Activated CD8-positive, alpha-beta memory T cell treated with anti-CD3 and anti-CD28 coated beads for 48 hours (primary cell): ENCODE measurements around the gene ARHGAP28.
"Not testable (repeated sequence)": the region's sequence is repeated elsewhere in the genome, so short reads cannot be mapped to it uniquely, and the experiment has no call there.

ENCODE experiments used
- DNase-seq, 3 experiments: peaks; one replicate each; pipeline ENCODE4 v3.0.0-alpha.2; 2020; ENCODE audit warnings: low read depth in 2 of 3, low spot score in 2 of 3

ARHGAP28 gene

DNA sequence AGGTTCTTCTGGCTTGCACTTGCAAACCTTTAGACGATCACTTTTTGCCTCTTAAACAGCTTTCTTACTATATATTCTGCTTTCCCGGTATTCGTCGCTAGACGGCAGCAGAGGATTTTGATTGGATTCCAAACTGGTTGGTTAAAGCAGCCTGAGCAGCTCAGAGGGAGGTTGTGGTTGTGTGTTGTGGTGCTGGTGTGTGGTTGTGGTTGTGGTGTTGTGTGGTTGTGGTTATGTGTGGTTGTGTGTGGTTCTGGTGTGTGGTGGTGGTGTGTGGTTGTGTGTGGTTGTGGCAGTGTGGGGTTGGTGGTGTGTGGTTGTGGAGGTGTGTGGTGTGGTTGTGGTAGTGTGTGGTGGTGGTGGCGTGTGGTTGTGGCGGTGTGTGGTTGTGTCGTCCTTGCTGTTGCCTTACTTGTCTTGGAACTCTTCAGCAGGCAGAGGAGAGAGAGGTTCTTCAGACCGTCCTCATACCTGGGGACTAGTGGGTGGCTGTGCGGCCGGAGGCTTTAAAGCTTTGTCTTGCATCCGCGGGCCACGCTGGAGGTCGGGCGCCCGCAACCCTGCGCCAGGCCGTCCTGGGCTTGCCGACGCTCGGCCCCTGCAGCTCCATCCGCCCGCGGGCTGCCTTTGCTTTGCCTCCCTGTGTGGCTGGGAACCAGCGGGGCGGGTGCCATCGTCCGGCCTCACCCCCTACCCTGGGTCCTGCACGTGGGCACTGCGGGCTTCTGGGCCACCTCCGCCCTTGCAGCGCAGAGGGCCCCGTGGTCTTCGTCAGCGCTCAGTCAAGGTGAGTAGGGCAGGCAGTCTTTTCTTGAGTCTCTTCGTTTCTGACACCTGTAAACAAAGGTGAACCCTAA, 190.8 kb downstream of the ARHGAP28 start:
- DNase-seq = no peak

DNA sequence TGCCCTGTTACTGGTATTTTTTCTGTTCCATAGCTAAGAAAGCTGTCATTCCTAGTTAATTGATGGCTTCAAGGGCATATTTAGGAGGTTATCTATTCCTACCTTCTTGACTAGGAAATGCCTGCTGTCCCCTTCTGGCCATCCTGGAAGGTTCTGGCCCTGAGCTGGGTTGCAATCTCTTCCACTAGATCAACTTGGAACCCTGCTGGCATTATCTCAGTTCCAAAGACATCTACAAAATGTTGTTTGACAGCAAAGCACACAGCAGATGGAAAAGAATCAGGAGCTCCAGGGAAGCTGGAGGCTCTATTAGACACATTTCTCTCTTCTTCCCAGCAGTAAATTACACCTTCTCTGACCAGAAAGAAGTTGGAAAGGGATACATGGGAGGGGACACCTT, 192.1 kb downstream of the ARHGAP28 start:
- DNase-seq = no peak

DNA sequence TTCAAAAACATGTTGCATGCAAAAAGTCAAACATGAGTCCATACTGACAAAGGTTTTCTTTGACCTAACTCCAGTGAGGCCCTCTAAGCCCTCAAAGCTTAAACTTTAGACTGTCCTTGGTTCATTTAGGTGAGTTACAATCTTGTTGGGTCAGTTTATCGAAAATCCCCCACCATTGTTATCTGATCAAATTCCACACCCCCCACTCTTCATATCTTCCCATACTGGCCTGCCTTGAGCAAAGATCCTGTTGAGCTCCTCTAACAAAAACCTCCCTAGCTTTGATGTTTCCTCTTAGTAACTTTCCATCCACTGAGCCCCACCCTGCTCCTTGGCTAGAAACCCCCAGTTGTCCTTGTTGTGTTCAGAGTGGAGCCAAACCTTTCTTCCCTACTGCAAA, 193.7 kb downstream of the ARHGAP28 start:
- DNase-seq = no peak

DNA sequence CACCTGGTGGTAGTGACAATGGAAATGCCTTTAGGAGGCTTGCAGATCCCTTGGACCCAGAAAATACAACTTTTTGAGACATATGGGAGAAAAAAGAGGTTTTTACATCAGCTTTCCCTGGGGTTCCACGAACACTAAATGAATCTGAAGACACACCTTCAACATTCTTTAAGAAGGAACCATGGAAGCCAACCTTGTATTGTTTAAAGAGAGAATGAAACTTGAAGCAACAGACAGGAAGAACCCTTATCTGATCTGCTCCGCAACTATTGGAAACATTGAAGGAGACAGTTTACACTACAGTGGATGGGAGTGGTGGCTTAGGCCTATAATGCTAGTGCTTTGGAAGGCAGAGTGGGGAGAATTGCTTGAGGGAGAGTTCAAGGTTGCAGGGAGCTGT, 197.6 kb downstream of the ARHGAP28 start:
- DNase-seq = no peak

DNA sequence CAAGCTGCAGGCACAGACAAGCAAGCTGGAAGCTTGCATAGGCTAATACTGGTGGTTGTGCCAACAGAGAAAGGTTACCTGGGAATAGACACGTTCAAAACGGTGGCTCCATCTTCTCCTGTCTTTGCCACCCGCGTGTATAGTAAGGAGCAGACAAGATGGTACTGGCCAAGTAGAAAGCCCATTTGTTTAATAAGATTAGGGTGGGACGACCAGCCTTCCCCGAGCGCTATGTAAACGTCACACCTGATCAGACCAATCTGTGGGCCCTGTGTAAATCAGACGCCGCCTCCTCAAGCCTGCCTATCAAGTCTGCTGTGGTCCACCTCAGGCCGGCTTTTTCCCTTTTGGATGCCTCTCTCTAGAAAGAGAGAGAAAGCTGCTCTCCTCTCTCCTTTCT, 198.8 kb downstream of the ARHGAP28 start:
- no peak for DNase-seq

DNA sequence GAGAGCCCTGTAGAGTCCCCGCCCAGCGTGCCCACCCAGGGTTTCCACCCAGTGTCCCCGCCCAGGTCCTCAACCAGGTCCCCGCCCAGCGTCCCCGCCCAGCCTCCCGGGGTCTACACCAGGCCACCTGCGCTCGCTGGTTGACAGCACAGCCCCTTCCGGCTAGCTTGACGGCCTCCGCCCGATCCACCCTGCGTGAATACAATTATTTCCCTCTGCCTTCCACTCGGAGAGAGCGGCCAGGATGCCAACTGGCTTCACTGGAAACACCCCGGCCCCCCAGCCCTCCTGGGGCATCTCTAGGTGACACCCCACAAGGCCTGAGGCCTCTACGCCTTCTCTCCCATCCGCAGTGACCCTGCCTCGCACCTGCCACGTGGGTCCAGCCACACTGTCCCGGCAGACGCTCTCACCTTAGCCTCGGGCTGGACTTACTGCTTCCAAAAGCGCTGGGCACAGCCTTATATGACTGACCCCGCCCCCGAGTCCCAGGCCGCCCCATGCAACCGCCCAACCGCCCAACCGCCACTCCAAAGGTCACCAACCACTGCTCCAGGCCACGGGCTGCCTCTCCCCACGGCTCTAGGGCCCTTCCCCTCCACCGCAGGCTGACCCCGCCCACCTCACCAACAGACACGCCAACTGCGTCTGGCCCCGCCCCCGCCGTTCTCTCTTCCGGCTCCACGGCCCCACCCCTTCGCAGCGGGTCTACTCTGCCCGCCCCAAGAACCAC, 200.0 kb downstream of the ARHGAP28 start:
- DNase-seq = no peak

DNA sequence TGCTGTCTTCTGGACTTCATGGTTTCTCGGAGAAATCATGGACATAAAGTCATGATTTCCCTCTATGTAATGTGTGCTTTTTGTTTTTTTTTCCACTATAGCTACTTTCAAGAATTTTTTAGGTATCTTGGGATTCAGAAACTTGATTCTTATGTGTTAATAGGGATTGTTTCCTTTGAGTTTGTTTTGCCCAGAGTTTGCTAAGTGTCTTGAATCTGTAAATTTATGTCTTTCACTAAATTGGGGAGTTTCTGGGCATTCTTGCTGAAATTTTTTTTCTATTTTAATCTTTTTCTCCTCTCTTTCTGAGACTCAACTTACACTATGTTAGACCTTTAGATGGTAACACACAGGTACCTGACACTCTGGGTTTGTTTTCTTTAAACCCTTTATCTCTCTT, 205.3 kb downstream of the ARHGAP28 start:
- DNase-seq = no peak

DNA sequence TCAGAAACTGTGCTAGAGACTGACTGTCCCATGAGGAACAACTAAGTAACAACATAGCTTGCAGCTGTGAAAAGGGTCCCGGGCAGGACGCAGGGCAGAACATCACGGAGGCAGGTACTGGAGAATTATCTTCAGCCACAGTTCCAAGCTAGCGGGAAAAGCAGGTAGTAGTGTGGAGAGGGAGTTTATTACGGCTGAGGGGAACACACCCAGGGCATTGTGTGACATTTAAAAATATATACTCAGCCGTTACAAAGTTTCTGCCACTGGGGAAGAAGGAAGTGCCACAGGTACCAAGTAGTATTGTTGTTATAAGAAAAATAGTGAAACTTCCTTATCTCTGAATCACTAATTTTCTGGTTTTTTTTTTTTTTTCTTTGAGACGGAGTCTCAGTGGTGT, 208.5 kb downstream of the ARHGAP28 start:
- no peak for DNase-seq

DNA sequence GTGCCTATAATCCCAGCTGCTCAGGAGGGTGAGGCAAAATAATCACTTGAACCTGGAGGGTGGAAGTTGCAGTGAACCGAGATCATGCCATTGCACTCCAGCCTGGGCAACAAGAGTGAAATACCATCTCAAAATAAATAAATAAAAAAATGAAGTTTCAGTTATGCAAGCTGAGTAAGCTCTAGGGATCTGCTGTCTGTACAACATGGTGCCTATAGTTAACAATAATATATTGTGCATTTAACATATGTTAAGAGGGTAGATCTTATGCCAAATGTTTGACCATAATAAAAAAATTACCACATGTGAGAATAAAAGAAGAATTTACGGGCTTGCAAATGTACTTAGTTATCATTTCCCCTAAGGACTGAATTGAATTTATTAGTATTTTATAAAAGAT, 208.9 kb downstream of the ARHGAP28 start:
- DNase-seq = not testable (repeated sequence)

DNA sequence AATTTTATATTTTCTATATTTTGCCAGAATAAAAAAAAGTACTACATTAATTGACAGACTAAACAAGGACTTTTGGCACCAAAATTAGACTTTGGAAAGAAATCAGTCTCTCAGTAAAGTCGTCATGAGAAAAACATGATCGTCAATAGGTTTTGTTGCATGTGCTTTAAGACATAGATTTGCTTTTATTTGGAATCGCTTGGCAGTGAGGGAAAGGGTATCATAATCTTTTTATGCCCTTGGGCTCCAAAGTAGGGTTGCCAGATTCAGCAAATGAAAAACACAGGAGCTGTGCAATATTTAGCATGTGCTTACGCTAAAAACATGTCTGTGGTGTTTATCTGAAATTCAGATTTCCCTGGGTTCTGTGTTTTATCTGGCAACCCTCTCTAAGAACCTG, 210.5 kb downstream of the ARHGAP28 start:
- no peak for DNase-seq

DNA sequence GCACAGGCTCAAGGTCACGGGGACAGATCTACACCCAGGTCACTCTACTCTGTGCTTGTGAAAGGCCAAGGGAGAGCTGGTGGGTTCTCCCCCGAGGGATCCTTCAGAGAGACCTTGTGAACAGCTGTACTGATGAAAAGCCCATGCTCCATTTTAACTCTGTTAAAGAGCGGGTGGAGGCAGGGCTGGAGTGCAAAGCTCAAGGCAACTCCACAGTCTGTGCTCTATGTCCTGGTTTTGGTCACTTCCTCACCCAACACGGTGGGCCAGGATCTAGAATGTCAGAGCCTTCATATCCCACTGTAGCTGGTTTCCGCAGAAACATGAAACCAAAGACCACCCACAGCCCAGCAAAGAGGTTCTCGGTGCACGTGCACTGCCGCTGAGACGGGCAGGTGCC, 210.9 kb downstream of the ARHGAP28 start:
- DNase-seq = no peak

DNA sequence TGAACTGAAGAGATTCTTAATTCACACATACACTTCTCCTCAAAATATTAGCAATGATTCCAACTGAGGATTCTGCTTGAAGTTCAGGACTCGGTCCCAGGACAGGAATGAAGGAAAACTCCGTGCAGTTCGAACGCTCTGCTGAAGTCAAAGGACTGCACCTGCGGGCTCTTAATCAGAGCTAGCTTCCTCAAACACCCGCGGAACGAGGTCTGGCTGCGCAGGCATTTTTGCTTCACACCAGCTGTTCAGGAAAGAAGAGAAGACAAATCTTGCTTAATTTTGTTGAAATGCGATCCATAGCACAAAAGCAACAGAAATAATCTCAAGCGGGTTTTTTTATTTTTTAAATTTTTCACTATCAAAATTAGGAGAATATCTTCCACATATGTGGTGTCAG, 212.5 kb downstream of the ARHGAP28 start:
- no peak for DNase-seq

DNA sequence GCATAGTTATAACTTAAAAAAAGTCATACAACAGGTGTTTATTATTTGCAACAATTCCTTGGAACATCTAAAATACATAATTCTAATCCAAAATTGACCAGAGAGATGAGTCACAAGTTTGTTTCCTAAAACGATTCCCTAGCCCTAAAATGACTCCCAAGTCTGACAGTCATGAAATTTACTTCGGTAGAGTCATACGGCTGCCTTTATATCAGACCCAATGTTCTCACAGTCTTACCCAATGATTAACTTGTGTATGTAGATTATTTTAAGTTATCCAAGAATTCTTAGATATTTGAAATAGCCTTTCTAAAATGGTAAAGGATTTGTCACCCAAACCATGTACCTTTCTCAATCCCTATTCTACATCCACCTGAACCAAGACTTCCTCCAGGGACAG, 213.2 kb downstream of the ARHGAP28 start:
- no peak for DNase-seq

DNA sequence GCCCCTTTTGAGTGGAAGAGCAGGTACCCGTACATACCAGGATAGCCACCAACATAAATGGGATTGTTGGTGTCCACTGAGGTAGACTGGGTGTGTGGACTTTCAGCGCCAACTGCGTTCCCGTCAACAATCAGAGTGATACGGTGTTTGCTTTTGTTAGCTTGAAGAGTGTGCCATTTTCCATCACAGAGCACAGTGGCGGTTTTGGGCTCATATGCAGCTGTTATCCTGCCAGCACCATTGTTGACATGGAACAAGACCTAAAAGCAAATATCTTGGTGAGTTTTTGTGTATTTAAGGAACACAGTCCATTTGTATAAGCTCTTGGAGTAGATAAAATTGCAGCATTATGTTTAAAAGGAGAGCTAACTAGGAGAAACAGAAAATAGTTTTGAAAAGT, 213.6 kb downstream of the ARHGAP28 start:
- no peak for DNase-seq

DNA sequence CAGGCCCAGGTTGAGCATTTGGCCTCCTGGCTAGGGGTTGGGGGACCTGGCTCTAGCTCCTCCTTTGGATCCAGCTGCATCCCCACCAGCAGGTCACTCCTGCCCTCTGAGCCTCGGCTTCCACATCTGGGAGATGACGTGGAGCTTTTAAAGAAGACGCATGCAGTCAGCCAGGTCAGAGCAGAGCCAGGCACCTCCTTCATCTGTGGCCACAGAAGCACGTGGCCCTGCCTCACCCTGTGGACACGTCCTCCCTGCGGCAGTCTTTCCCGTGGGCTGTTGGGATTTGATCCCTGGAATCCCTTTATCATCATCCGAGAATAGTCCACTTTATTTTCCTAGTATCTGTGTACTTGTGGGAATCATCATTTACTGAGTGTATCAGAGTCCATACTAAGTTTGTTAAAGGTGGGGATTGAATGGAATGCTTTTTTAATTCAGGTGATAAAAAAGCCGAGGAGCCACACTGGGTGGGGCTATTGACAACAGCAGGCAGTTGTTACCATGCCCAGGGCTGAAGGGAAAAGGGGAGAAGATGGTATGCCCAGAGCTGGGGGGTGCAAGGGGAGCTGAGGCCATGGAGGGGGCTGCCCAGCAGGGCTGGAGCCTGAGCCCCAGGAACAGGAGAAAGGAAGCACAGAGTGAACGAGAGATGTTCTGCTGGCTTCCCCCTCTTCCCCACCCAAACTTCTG, 218.0 kb downstream of the ARHGAP28 start:
- no peak for DNase-seq

DNA sequence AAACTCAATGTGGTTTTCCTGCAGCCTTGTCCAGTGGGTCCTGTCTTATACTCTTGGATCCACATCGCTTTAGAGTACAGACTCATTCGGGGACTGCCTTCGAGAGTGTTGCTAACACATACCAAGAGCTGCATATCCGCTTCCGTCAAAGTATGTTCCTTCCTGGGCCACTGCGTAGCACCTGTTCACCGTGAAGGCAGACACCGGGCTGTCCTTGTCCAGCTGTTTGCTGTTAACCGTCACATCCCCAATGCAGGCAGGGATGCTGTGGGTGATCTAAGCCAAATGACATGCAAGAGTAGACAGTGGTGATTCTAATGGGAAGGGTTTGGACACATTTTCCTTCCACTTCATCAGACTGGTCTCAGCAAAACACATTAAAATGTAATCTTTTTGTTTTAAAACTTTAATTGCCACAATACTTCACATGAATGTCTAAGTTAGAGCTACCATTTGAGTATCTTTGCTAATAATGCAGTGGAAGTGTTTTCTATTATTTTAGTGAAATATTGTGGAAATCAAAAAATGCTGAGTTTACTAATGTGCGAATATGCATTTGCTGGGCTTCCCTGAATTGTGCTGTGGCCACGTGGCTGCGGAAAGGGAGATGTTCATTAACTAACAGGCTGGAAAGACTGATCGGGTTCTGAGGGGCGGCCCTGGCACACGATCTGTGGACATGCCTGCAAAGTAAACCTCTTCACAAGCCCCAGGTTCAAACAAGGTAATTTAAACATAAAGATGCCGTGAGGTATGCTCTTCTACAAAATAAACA, 219.0 kb downstream of the ARHGAP28 start:
- no peak for DNase-seq

DNA sequence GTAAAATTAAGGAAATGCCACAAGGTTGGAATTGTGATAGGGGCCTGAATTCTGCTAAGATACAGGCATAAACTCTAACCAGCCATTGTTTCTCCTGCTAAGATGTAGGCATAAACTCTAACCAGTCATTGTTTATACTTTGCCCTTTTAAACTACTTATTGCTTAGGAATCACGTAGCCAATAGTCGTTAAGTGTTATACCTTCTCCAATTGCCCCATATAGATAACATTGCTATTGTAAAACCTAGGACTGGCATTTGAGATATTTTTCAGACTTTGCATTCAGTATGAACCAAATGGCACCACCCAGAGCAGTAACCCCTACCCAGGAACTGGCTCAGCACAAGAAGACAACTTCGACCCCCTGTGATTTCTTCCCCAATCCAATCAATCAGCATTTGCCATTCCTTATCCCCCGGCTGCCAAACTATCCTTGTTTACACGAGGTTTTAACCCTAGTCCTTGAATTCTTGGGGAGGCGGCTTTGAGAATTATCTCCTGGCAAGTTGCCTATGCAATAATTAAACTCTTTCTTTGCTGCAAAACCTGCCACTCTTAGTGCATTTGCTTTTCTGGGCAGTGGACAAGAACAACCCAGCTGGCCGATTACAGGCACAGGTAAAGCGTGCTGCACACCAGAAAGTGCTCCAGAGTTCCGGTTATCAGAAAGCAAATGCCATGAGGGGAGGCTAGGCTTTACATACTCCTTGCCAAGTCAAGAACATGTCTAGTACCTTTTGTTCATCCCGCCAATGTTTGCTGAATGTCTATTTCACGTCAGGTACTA, 220.5 kb downstream of the ARHGAP28 start:
- no peak for DNase-seq

DNA sequence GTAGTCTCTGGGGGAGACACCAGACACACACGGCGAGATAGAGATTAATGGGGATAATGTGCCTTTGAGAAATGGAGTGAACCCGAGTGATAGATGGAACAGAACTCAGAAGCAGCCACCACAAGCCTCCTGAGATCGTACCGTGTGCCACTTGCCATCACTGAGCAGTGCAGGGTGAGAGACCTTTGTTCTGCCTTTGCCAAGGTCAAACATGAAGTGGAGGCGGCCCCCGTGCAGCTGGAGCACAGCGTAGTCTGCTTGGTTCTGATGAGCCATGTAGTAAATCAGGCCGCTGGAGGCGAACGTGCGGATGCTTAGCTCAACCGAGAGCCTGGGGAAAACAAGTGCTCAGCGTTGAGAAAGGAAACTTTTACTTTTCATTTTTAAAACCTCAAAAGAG, 221.1 kb downstream of the ARHGAP28 start:
- no peak for DNase-seq

DNA sequence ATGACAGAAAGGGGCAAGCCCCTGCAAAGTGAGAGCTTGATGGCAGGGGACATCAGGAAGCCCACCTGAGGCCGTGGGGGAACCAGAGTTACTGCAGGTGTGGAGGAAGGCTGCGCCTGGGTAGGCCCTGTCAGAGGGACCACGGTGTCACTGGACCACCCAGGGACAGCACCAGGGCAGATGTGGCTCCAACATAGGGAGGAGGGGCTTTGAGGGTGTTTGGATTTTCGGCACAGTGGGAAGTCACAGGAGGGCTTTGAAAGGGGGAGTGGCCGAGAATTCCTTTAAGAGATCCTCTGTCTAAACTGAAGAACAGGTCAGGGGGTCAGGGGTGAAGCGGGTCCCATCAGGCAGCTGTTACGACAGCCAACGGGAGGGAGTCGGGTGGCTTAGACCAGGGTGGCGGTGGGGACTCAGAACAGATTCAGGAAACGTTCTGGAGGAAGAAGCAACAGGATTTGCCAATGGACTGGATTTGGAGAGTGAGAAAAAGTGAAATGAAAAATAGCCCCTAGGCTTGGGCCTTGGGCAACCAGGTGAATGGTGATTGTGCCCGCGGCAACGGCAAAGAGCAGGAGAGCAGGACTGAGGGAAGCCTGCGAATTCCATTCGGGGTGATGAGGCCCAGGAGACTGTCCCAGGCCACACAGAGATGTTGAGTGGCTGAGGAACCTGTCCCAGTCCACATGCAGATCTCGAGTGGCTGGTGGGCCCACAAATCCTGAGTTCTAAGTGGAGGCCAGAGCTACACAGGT, 222.0 kb downstream of the ARHGAP28 start:
- DNase-seq = no peak

DNA sequence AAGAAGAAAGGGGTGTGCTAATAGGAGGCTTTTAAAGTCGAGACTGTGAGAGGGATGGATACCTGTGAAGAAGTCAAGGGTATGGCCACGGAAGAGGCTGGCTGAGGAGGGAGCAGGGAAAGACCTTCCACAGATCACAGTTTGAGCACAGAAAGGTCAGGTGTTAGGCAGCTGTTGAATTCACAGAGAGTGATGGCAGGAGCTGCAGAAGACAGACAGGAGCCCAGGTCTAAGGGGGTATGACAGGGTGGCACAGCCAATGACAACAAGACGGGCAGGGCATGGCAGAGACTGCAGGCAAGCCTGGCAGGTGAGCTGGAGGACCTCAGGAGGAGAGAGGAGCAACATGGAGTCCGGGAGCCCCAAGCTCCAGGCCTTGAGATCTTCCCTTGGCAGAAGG, 225.0 kb downstream of the ARHGAP28 start:
- no peak for DNase-seq
